HepG2 (cell line): Measurements from ENCODE around the gene SIRT7. TPM values are rescaled to one million over a fixed set of nuclear protein-coding genes. Genes with fewer than 3 reads are reported as not detected.

Source experiments
- AHR ChIP-seq: IDR thresholded peaks from 2 replicates; pipeline ENCODE4 v1.6.1; 2018; ENCODE audit warnings: missing genetic modification reagents, missing compliant biosample characterization
- CEBPB ChIP-seq: IDR thresholded peaks from 2 replicates; pipeline ENCODE4 v1.6.1; 2011; ENCODE audit warnings: low read depth, low read length, improper control_type of control experiment, borderline replicate concordance
- FOXK2 ChIP-seq: fragments of 450-650 bp; IDR thresholded peaks from 2 replicates; pipeline ENCODE4 v1.6.1; 2016
- HNRNPH1 ChIP-seq: fragments of 200-400 bp; formaldehyde crosslinking; optimal IDR thresholded peaks from 2 replicates; pipeline ENCODE3; 2017; ENCODE audit warnings: mild to moderate bottlenecking, low read depth, low read length
- MIXL1 ChIP-seq: IDR thresholded peaks from 2 replicates; pipeline ENCODE4 v1.6.1; 2016
- NFKB2 ChIP-seq: sonication (generic); formaldehyde crosslinking; IDR thresholded peaks from 2 replicates; pipeline ENCODE4 v1.4.0; 2020; ENCODE audit warnings: missing genetic modification reagents, borderline replicate concordance
- POLR2AphosphoS5 ChIP-seq: IDR thresholded peaks from 2 replicates; pipeline ENCODE4 v1.6.1; 2012; ENCODE audit warnings: low read depth, low read length
- RCOR2 ChIP-seq: IDR thresholded peaks from 2 replicates; pipeline ENCODE4 v1.6.1; 2016; ENCODE audit warnings: missing biosample characterization, missing genetic modification reagents
- RFXANK ChIP-seq: IDR thresholded peaks from 2 replicates; pipeline ENCODE4 v1.6.1; 2016
- SMAD1 ChIP-seq: sonication (generic); formaldehyde crosslinking; IDR thresholded peaks from 2 replicates; pipeline ENCODE4 v1.4.0; 2020; ENCODE audit warnings: missing genetic modification reagents, low read depth, mild to moderate bottlenecking, borderline replicate concordance
- STAG1 ChIP-seq: sonication (generic); formaldehyde crosslinking; IDR thresholded peaks from 2 replicates; pipeline ENCODE4 v1.4.0; 2020; ENCODE audit warnings: missing genetic modification reagents
- TAF1 ChIP-seq: sonication (generic); formaldehyde crosslinking; IDR thresholded peaks from 2 replicates; pipeline ENCODE4 v1.4.0; 2020; ENCODE audit warnings: missing genetic modification reagents
- TBL1XR1 ChIP-seq: fragments of 150-350 bp; IDR thresholded peaks from 2 replicates; pipeline ENCODE4 v1.6.1; 2014; ENCODE audit warnings: borderline replicate concordance, low read length; ENCODE audit not compliant: partially characterized antibody
- ZNF143 ChIP-seq: sonication (generic); formaldehyde crosslinking; IDR thresholded peaks from 2 replicates; pipeline ENCODE4 v1.4.0; 2020; ENCODE audit warnings: missing genetic modification reagents
- ZNF430 ChIP-seq: sonication (generic); formaldehyde crosslinking; IDR thresholded peaks from 2 replicates; pipeline ENCODE4 v1.9.0; 2021; ENCODE audit warnings: mild to moderate bottlenecking, missing genetic modification reagents
- ZNF432 ChIP-seq: sonication (generic); formaldehyde crosslinking; IDR thresholded peaks from 2 replicates; pipeline ENCODE4 v1.5.0; 2020; ENCODE audit warnings: missing genetic modification reagents, mild to moderate bottlenecking, borderline replicate concordance
- ZNF546 ChIP-seq: sonication (generic); formaldehyde crosslinking; conservative IDR thresholded peaks from 2 replicates; pipeline ENCODE4 v1.8.1; 2023; ENCODE audit warnings: mild to moderate bottlenecking, missing genetic modification reagents
- ZNF558 ChIP-seq: sonication (generic); formaldehyde crosslinking; IDR thresholded peaks from 2 replicates; pipeline ENCODE4 v1.9.0; 2022; ENCODE audit warnings: mild to moderate bottlenecking, missing genetic modification reagents, borderline replicate concordance
- ZNF615 ChIP-seq: sonication (generic); formaldehyde crosslinking; IDR thresholded peaks from 2 replicates; pipeline ENCODE4 v1.5.0; 2020; ENCODE audit warnings: mild to moderate bottlenecking, missing genetic modification reagents, borderline replicate concordance
- ZNF749 ChIP-seq: sonication (generic); formaldehyde crosslinking; IDR thresholded peaks from 2 replicates; pipeline ENCODE4 v1.8.0; 2022; ENCODE audit warnings: mild to moderate bottlenecking, missing genetic modification reagents, moderate library complexity, borderline replicate concordance
- polyA plus RNA-seq, 8 experiments: library from polyadenylated mRNA; depleted of rRNA in 3 of 8; stranded (reverse) in 7 of 8; unstranded in 1 of 8; fragments of >200 nt; fragmentation: Illumina TruSeq in 4 of 8; extraction: Trizol in 4 of 8; gene quantifications; 2 replicates each; pipeline versions ENCODE4 v1.2.1 to v1.2.3, GENCODE V29; 2011 to 2016; ENCODE audit warnings: low read depth in 4 of 8, missing spikeins in 1 of 8, mixed read lengths in 1 of 8; ENCODE audit not compliant: insufficient read depth in 1 of 8
- total RNA-seq, 5 experiments: library from RNA; depleted of rRNA; stranded (reverse); fragments of >200 nt; fragmentation: Illumina TruSeq; extraction: Trizol; gene quantifications; 2 replicates each; pipeline ENCODE4 v1.2.3, GENCODE V29; 2016; ENCODE audit warnings: low read depth in 1 of 5
- TF ChIP-seq, protein P1 (sequence below): sonication (generic); formaldehyde crosslinking; IDR thresholded peaks from 2 replicates; pipeline ENCODE4 v1.4.0; 2020; ENCODE audit warnings: low read depth, missing genetic modification reagents
- TF ChIP-seq, protein P2 (sequence below): fragments of 450-650 bp; IDR thresholded peaks from 2 replicates; pipeline ENCODE4 v1.6.1; 2016
- TF ChIP-seq, protein P3 (sequence below): IDR thresholded peaks from 2 replicates; pipeline ENCODE4 v1.6.1; 2016; ENCODE audit warnings: missing biosample characterization, missing genetic modification reagents, low read depth
- TF ChIP-seq, protein P4 (sequence below): sonication (generic); formaldehyde crosslinking; IDR thresholded peaks from 2 replicates; pipeline ENCODE4 v1.8.1; 2023; ENCODE audit warnings: mild to moderate bottlenecking, inconsistent platforms, moderate library complexity, missing genetic modification reagents, borderline replicate concordance

SIRT7 gene
- total and polyA plus RNA-seq, 2 of the 13 experiments (the other 11 are each of a cell fraction or from before 2014, with no cell fraction given), result 8.3 to 24.8 TPM

DNA sequence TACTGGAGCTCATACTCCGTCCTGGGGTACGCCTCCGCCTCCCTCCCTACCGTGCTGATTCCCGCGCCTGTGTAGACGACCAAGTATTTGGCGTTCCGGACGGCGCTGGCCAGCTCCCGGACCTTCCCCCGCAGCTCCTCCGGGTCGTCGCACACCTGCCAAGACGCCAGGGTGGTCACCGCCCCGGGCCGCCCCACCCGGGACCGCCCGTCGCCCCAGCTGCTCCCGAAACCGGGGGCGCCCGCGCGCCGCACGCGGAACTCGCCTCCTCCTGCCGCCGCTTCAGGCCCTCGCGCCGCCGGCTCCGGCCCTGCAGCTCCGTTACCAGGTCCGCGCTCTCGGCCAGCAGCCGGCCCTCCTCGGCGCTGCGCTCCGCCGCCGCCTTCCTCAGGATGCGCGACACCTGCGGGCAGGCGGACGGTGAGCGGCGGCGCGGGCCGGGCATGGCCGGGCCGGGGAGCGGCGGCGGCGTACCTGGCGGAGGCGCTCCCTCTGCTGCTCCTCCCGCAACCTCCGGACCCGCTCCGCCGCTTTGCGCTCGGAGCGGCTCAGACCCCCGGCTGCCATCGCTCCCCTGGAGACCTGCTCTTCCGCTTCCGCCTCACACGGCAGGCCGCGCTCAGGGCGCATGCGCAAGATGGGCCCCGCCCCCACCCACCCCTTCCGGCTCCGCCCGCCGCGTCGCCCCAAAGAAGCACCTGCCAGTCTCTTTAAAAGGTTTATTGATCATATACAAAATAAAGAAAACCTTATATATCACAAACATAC lies at the start of gene SIRT7 (continued):
- TF ChIP-seq, protein P1, sequence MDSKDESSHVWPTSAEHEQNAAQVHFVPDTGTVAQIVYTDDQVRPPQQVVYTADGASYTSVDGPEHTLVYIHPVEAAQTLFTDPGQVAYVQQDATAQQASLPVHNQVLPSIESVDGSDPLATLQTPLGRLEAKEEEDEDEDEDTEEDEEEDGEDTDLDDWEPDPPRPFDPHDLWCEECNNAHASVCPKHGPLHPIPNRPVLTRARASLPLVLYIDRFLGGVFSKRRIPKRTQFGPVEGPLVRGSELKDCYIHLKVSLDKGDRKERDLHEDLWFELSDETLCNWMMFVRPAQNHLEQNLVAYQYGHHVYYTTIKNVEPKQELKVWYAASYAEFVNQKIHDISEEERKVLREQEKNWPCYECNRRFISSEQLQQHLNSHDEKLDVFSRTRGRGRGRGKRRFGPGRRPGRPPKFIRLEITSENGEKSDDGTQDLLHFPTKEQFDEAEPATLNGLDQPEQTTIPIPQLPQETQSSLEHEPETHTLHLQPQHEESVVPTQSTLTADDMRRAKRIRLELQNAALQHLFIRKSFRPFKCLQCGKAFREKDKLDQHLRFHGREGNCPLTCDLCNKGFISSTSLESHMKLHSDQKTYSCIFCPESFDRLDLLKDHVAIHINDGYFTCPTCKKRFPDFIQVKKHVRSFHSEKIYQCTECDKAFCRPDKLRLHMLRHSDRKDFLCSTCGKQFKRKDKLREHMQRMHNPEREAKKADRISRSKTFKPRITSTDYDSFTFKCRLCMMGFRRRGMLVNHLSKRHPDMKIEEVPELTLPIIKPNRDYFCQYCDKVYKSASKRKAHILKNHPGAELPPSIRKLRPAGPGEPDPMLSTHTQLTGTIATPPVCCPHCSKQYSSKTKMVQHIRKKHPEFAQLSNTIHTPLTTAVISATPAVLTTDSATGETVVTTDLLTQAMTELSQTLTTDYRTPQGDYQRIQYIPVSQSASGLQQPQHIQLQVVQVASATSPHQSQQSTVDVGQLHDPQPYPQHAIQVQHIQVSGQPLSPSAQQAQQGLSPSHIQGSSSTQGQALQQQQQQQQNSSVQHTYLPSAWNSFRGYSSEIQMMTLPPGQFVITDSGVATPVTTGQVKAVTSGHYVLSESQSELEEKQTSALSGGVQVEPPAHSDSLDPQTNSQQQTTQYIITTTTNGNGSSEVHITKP, result no peak
- TF ChIP-seq POLR2AphosphoS5 (peak; percentile 71), ZNF546 (CRISPR knock-in tag) (no peak), ZNF558 (peak; percentile 57; the same call in 1 of the 2 replicates), AHR (no peak), ZNF430 (CRISPR knock-in tag) (no peak), ZNF143 (no peak), FOXK2 (no peak), RFXANK (CRISPR knock-in tag) (no peak), ZNF615 (CRISPR knock-in tag) (no peak), TAF1 (CRISPR knock-in tag) (peak; percentile 68; the same call in 1 of the 2 replicates), ZNF749 (CRISPR knock-in tag) (0 out of 2 replicates have a peak, but pooled peaks have one; percentile 37), RCOR2 (no peak), TBL1XR1 (no peak), HNRNPH1 (no peak), SMAD1 (CRISPR knock-in tag) (0 out of 2 replicates have a peak, but pooled peaks have one; percentile 45), NFKB2 (CRISPR knock-in tag) (no peak), CEBPB (no peak), MIXL1 (CRISPR knock-in tag) (no peak), ZNF432 (no peak), STAG1 (CRISPR knock-in tag) (no peak)
- TF ChIP-seq, protein P2, sequence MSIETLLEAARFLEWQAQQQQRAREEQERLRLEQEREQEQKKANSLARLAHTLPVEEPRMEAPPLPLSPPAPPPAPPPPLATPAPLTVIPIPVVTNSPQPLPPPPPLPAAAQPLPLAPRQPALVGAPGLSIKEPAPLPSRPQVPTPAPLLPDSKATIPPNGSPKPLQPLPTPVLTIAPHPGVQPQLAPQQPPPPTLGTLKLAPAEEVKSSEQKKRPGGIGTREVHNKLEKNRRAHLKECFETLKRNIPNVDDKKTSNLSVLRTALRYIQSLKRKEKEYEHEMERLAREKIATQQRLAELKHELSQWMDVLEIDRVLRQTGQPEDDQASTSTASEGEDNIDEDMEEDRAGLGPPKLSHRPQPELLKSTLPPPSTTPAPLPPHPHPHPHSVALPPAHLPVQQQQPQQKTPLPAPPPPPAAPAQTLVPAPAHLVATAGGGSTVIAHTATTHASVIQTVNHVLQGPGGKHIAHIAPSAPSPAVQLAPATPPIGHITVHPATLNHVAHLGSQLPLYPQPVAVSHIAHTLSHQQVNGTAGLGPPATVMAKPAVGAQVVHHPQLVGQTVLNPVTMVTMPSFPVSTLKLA, result no peak
- TF ChIP-seq, protein P3, sequence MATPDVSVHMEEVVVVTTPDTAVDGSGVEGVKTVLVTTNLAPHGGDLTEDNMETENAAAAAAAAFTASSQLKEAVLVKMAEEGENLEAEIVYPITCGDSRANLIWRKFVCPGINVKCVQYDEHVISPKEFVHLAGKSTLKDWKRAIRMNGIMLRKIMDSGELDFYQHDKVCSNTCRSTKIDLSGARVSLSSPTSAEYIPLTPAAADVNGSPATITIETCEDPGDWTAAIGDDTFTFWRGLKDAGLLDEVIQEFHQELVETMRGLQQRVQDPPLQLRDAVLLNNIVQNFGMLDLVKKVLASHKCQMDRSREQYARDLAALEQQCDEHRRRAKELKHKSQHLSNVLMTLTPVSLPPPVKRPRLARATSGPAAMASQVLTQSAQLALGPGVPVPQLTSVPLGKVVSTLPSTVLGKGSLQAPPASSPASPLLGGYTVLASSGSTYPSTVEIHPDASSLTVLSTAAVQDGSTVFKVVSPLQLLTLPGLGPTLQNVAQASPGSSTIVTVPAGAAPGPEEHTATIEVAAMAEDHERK (CRISPR knock-in tag), result no peak
- TF ChIP-seq, protein P4, sequence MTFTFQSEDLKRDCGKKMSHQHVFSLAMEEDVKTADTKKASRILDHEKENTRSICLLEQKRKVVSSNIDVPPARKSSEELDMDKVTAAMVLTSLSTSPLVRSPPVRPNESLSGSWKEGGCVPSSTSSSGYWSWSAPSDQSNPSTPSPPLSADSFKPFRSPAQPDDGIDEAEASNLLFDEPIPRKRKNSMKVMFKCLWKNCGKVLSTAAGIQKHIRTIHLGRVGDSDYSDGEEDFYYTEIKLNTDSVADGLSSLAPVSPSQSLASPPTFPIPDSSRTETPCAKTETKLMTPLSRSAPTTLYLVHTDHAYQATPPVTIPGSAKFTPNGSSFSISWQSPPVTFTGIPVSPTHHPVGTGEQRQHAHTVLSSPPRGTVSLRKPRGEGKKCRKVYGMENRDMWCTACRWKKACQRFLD (CRISPR knock-in tag), result 0 out of 2 replicates have a peak, but pooled peaks have one; percentile 76
